Memory B cell (primary cell): ENCODE results near the gene NFKB1.
"Not testable (repeated sequence)": the region's sequence is repeated elsewhere in the genome, so short reads cannot be mapped to it uniquely, and the experiment has no call there.

Source experiments
- ATAC-seq: fragments of 150-1000 bp; cut with Tn5 transposase; 2 replicates; pipeline ENCODE4 v1.10.0; 2021; ENCODE audit warnings: low read depth, mild to moderate bottlenecking, moderate library complexity
- DNase-seq, 2 donors: peaks; one replicate each; pipeline ENCODE4 v3.0.0; 2022; ENCODE audit warnings: low spot score in 2 of 2
- H3K27ac Mint-ChIP-seq: one replicate; pipeline ENCODE4 v1.8.0; 2022; ENCODE audit warnings: mild to moderate bottlenecking, moderate library complexity, mixed read lengths
- H3K27me3 Mint-ChIP-seq: one replicate; pipeline ENCODE4 v1.8.0; 2022; ENCODE audit warnings: mixed read lengths
- H3K36me3 Mint-ChIP-seq: one replicate; pipeline ENCODE4 v1.8.0; 2022; ENCODE audit warnings: mild to moderate bottlenecking, mixed read lengths
- H3K4me1 Mint-ChIP-seq: one replicate; pipeline ENCODE4 v1.8.0; 2022; ENCODE audit warnings: mixed read lengths
- H3K4me3 Mint-ChIP-seq: one replicate; pipeline ENCODE4 v1.8.0; 2022; ENCODE audit warnings: mild to moderate bottlenecking, moderate library complexity, mixed read lengths
- H3K9me3 Mint-ChIP-seq: one replicate; pipeline ENCODE4 v1.8.0; 2022; ENCODE audit warnings: mixed read lengths

The NFKB1 gene

GRCh38 chr4:102610476-102610875, 109.3 kb downstream of the NFKB1 start:
- H3K27ac Mint-ChIP-seq, result no peak overlapping the region
- H3K9me3 Mint-ChIP-seq, result no peaks in the 10 kb centered on the region
- DNase-seq, result no peak
- H3K4me3 Mint-ChIP-seq, result no peak overlapping the region
- H3K4me1 Mint-ChIP-seq, result no peaks in the 10 kb centered on the region
- no peak for ATAC-seq
- peaks cover 50% of the 10 kb centered on the region for H3K36me3 Mint-ChIP-seq
- no peaks in the 10 kb centered on the region for H3K27me3 Mint-ChIP-seq

DNA sequence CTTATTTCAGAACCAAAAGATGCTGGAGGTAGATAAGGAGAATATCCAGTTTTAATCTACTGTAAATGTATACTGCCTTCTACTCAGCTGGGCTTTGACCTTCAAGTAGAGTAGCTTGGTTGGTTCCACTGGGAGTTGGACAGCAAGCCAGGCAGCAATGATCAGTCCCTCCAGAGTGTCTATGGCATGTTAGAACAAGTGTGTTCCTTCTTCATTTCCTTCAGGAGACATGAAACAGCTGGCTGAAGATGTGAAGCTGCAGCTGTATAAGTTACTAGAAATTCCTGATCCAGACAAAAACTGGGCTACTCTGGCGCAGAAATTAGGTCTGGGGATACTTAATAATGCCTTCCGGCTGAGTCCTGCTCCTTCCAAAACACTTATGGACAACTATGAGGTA, 111.1 kb downstream of the NFKB1 start:
- Mint-ChIP-seq H3K4me1 (no peaks in the 10 kb centered on the region), H3K27ac (peak overlapping the region; percentile 2), H3K4me3 (no peak overlapping the region), H3K36me3 (peaks cover 53% of the 10 kb centered on the region), H3K9me3 (no peaks in the 10 kb centered on the region), H3K27me3 (no peaks in the 10 kb centered on the region)
- DNase-seq, result no peak
- no peak for ATAC-seq

DNA sequence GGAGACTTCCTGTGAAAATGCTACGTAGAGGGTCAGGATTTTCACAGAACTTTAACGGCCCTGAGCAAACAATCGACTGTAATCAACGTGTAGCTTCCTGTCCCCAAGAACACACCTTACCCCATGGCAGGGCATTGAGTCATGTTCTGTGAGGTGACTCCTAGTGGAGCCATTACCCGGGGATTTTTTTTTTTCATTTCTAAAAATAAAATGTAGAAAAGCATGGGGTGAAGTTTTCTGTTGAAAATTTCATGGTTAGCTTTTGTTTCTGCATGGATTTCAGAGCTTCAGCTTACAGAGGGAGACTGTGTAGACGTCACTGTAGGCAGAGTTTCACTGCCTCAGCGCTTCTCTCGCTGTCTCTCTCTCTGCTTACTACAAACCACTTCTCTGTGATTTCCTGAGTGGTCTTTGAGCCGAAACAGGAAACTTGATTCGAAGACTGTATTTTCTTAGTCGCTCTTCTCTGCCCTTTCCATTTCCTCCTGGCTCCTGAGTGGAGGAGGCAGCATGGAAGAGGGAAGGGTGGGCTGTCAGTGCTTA, 111.7 kb downstream of the NFKB1 start:
- Mint-ChIP-seq H3K36me3 (peaks cover 53% of the 10 kb centered on the region), H3K27me3 (no peaks in the 10 kb centered on the region), H3K27ac (peak overlapping the region; percentile 2), H3K4me1 (no peaks in the 10 kb centered on the region), H3K4me3 (no peak overlapping the region), H3K9me3 (no peaks in the 10 kb centered on the region)
- peak; percentile 67 for ATAC-seq
- DNase-seq, result no peak

GRCh38 chr4:102614801-102615200, 113.6 kb downstream of the NFKB1 start:
- no peaks in the 10 kb centered on the region for H3K27me3 Mint-ChIP-seq
- ATAC-seq (no peak), DNase-seq (no peak)
- H3K4me3 Mint-ChIP-seq, result no peak overlapping the region
- peaks cover 2% of the 10 kb centered on the region for H3K4me1 Mint-ChIP-seq
- H3K27ac Mint-ChIP-seq, result peak overlapping the region; percentile 21
- peaks cover 50% of the 10 kb centered on the region for H3K36me3 Mint-ChIP-seq
- H3K9me3 Mint-ChIP-seq, result no peaks in the 10 kb centered on the region

DNA sequence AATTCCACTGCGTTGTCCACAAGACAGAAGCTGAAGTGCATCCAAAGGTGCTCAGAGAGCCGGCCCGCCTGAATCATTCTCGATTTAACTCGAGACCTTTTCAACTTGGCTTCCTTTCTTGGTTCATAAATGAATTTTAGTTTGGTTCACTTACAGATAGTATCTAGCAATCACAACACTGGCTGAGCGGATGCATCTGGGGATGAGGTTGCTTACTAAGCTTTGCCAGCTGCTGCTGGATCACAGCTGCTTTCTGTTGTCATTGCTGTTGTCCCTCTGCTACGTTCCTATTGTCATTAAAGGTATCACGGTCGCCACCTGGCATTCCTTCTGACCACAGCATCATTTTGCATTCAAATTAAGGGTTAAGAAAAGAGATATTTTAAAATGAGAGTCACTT, 115.5 kb downstream of the NFKB1 start:
- H3K36me3 Mint-ChIP-seq, result peaks cover 41% of the 10 kb centered on the region
- ATAC-seq (no peak), DNase-seq (no peak)
- H3K4me1 Mint-ChIP-seq, result peaks cover 4% of the 10 kb centered on the region
- H3K27ac Mint-ChIP-seq, result no peak overlapping the region
- no peaks in the 10 kb centered on the region for H3K9me3 Mint-ChIP-seq
- no peak overlapping the region for H3K4me3 Mint-ChIP-seq
- no peaks in the 10 kb centered on the region for H3K27me3 Mint-ChIP-seq

- not testable (repeated sequence) for H3K4me3 Mint-ChIP-seq, H3K27me3 Mint-ChIP-seq, H3K9me3 Mint-ChIP-seq, H3K4me1 Mint-ChIP-seq
- peak in 1 of 2 donors; percentile 7 for DNase-seq
- Mint-ChIP-seq H3K27ac (peak overlapping the region; percentile 62), H3K36me3 (peaks cover 27% of the 10 kb centered on the region)
- peak; percentile 71 for ATAC-seq
These were observed 117.9 kb downstream of the NFKB1 start for GRCh38 chr4:102619021-102619420.

DNA sequence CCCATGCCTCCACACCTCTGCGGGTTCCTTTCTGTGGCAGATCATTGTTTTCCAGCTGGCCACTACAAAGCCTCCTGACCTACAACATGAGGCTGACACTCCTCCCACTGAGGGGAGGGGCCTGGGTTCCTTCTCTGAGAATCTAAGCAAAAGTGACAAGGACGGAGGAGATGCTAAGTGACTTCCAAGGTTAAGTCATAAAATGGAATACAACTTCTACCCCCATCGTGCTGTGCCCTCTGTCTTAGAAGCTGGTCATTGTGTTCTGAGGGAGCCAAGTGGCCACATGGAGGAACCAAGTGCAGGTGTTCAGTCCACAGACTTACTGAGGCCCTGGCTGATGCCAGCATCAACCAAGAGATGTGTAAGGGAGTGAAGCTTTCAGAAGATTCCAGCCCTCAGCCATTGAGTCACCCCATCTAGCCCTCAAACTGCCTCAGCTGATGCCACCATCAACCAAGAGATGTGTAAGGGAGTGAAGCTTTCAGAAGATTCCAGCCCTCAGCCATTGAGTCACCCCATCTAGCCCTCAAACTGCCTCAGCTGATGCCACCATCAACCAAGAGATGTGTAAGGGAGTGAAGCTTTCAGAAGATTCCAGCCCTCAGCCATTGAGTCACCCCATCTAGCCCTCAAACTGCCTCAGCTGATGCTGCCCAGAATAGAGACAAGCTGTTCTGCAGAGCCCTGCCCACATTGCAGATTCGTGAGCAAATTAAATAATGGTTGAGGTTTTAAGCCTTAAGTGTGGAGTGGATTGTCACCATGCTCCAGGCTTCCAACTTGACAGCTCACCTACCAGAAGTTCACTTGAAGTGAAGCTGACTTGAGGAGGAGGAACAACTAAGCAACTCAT, 118.8 kb downstream of the NFKB1 start:
- H3K36me3 Mint-ChIP-seq, result peaks cover 17% of the 10 kb centered on the region
- H3K9me3 Mint-ChIP-seq, H3K4me3 Mint-ChIP-seq, H3K4me1 Mint-ChIP-seq, DNase-seq, H3K27me3 Mint-ChIP-seq, H3K27ac Mint-ChIP-seq: not testable (repeated sequence)
- peak; percentile 11 for ATAC-seq

DNA sequence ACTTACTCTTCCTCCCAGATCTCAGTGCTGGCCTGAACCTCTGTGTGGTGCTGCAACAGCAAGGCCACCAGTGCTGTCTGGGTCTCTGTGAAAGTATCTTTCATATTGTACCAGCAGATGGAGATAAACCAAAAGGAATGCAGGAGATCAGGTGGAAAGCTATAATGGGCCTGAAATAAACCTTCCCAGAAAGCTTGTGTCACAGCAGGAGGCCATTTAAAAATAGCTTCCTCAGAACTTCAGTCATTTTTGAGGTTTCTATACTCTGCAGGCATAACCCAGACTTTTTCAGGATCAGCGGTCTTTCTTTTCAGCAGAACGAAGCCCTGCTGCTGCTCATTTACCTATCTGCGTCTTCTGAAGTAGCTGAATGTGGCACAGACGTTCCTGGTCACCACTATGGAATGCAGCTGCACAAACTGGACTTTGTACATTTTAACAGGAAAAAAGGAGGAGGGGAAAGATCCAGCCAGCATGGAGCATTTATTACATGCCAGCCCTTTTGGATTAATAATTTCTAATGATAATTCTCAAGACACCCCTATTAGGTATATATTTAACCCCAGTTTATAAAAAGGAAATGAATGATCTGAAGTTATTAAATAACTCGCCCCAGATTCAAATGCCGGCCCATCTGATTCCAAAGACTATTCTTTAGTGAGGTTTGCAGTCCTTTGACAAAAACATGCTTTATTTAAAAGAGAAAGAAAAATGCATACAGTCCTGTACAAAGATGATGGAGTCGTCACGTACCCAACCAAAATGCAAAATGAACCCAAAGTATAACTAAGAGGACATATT, 119.7 kb downstream of the NFKB1 start:
- Mint-ChIP-seq H3K36me3 (peaks cover 11% of the 10 kb centered on the region), H3K27ac (no peak overlapping the region), H3K27me3 (no peaks in the 10 kb centered on the region), H3K4me1 (peaks cover 11% of the 10 kb centered on the region), H3K9me3 (no peaks in the 10 kb centered on the region), H3K4me3 (no peak overlapping the region)
- ATAC-seq (peak; percentile 55), DNase-seq (no peak)

DNA sequence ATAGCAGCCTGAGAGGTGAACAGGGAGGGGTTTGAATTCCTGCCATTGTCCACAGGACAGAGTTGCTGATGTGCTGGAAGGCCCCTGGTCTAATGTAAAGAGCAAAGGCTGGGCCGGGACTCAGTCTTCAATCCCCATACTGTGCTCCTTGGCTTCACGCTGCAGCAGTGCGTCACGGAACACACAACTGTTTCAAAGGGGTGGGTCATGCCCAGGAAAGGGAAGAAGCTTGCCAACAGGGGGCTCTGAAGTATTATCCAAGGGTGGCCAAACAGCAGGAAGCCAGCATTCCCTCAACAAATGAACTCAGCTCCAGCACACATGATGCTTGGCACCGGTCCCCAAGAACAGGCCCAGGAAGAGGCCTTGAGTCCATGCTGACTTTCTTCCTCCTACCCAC, 122.5 kb downstream of the NFKB1 start:
- peaks cover 9% of the 10 kb centered on the region for H3K4me1 Mint-ChIP-seq

GRCh38 chr4:102624505-102624904, 123.3 kb downstream of the NFKB1 start:
- DNase-seq (no peak), ATAC-seq (no peak)
- H3K27me3 Mint-ChIP-seq, result no peaks in the 10 kb centered on the region
- H3K4me3 Mint-ChIP-seq, result no peak overlapping the region
- H3K9me3 Mint-ChIP-seq, result no peaks in the 10 kb centered on the region
- H3K36me3 Mint-ChIP-seq, result no peaks in the 10 kb centered on the region
- H3K4me1 Mint-ChIP-seq, result peaks cover 9% of the 10 kb centered on the region
- H3K27ac Mint-ChIP-seq, result no peak overlapping the region

More for the DNA sequence above, 122.5 kb downstream of the NFKB1 start:
- Mint-ChIP-seq H3K27ac (no peak overlapping the region), H3K4me3 (no peak overlapping the region), H3K27me3 (no peaks in the 10 kb centered on the region), H3K36me3 (no peaks in the 10 kb centered on the region), H3K9me3 (no peaks in the 10 kb centered on the region)
- DNase-seq, result no peak
- ATAC-seq, result no peak

GRCh38 chr4:102625232-102625930, 124.2 kb downstream of the NFKB1 start:
- peak in 1 of 2 donors; percentile 25 for DNase-seq

GRCh38 chr4:102627831-102628523, 126.8 kb downstream of the NFKB1 start:
- Mint-ChIP-seq H3K36me3 (peaks cover 10% of the 10 kb centered on the region), H3K4me3 (no peak overlapping the region), H3K4me1 (peaks cover 6% of the 10 kb centered on the region), H3K9me3 (no peaks in the 10 kb centered on the region), H3K27ac (peak overlapping the region; percentile 21), H3K27me3 (no peaks in the 10 kb centered on the region)
- ATAC-seq (no peak), DNase-seq (no peak)

More at GRCh38 chr4:102625232-102625930, 124.2 kb downstream of the NFKB1 start:
- H3K4me3 Mint-ChIP-seq, result peak overlapping the region; percentile 56
- H3K36me3 Mint-ChIP-seq, result no peaks in the 10 kb centered on the region
- ATAC-seq, result peak; percentile 93
- H3K27ac Mint-ChIP-seq, result peak overlapping the region; percentile 17
- no peaks in the 10 kb centered on the region for H3K27me3 Mint-ChIP-seq
- H3K4me1 Mint-ChIP-seq, result peaks cover 9% of the 10 kb centered on the region
- H3K9me3 Mint-ChIP-seq, result no peaks in the 10 kb centered on the region

- no peak overlapping the region for H3K4me3 Mint-ChIP-seq
- peak overlapping the region; percentile 19 for H3K27ac Mint-ChIP-seq
- peaks cover 6% of the 10 kb centered on the region for H3K4me1 Mint-ChIP-seq
These were observed 128.5 kb downstream of the NFKB1 start for GRCh38 chr4:102629673-102630072.

More at GRCh38 chr4:102629673-102630072, 128.5 kb downstream of the NFKB1 start:
- DNase-seq (no peak), ATAC-seq (no peak)
- H3K36me3 Mint-ChIP-seq, result peaks cover 10% of the 10 kb centered on the region
- no peaks in the 10 kb centered on the region for H3K27me3 Mint-ChIP-seq
- H3K9me3 Mint-ChIP-seq, result no peaks in the 10 kb centered on the region
